ENCODE measurements around the gene MYOF.
"Not testable (repeated sequence)": the region's sequence is repeated elsewhere in the genome, so short reads cannot be mapped to it uniquely, and the experiment has no call there.

Gene MYOF

DNA sequence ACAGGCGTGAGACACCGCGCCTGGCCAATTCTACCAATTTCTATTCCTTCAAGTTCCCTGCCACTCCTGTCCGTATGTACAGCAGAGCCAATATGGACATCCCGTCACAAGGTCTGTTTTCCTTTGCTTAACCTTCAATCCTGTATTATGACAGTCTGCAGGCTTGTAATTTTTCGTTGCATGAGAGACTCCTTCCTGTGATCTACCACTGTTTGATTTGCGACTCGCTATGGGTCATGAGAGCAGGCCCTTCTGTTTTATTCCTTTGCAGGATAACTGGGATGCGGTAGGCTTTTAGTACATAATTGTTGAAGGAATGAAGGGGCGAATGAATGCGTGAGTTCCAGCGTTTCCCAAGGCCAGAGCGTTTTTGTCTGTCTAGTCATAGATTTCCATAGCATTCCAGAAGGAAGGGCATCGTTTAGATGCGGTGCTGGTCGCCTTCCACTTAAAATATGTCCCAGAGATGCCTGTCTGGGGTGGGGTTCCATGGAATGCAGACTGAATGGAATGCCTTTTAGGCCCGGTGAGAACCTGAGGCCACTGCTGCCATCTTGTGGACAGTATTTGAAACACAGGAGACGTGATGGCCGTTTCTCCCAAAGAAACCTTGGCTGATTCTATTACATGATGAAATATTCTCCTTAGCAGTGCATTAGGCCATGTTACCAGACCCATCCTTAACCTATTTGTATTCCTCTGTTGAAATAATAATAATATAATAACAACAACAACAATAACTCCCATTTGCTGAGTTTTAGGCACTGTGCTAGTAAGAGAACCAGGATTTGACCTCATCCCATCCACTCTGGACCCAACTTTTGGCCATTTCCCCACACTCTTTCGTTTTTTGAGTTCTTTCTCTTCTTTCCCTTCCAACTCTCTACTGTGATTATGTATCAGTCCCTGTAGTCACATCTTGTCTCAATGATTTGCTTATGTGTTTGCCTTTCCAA is 193.2 kb downstream of the MYOF start:
- no peak for DNase-seq

DNA sequence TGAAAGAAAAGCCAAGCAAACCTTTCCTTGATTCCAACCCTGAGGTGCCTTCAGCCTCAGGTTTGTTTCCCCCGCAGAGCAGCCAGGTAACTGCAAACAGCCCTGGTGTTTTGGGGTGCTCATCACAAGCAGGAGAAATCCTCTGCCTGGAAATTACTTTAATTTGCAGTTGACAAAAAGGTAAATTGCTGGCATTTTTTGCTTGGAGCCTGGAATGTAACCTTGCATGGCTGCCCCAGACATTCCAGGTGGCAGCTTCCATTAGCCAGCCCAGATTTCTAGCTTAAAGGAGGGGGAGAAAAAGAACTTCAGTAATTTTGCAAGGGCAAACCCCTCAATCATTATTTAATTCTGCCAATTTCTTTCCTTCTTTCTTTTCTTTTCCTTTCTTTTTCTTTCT is 194.4 kb downstream of the MYOF start:
- DNase-seq: no peak

DNA sequence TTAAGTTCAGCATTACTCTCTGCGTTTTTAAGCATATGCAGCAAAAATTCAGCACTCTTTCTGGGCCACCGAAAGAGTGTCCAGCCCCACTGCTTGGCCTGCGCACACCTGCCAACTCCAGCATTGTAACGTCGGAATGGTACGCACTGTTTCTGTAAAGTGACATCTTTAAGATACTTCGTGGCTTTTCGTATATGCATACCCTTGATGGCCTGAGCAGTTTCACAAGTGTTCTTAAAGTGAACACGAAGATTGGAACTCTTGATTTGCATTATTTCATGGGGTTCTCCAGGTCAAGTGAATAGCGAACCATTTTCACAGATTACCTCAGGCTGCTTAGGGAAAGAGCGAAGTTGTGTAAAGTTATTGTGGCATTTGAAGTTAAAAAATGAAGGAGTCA is 197.9 kb downstream of the MYOF start:
- DNase-seq: not testable (repeated sequence)

DNA sequence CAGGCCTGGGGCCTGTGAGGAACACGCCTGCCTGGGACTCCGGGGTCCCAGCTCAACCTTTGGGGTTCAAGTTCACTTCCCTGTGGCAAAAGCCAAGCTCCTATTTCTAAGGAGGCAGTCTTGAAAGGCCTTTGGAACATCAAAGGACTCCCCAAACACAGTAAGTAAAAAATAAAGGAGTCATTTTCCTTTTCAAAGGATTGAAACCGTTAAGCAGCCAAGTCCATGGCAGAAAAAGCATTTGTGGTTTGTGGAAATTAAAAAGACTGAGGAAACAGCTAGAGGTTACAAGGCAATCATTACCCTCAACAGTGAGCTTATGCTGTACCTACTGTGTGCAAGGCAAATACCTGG is 200.8 kb downstream of the MYOF start:
- no peak for DNase-seq

DNA sequence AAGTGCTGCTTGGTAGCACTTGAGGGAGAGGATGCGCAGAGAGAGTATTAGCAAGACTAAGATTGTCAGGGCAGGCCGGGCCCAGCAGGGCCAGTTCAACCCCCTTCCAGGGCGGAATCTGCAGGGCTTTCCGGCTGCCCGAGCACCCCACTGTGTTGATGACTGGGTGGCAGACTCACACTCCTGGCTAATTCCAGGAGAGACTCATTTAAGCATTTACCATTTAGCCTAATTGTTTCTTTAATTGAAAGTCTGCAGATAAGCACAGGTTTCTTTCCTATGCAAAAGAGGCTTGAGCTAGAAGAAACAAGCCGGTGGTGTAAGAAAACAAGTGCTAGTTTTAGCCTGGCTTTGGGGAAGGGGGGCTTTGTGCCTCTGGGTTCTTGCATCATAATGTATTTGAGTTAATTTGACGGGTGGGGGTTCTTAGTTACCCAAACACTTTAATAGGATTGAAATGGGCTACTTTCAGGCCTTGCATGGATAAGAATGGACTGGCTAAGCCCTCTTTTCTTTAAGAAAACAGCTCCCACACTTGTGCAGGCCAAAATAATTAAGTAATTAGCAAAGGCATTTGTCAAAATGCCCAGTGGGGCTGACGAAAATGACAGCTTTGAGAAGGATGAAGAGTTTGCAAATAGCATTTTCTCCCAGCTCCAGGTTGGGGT is 201.3 kb downstream of the MYOF start:
- DNase-seq: no peak

DNA sequence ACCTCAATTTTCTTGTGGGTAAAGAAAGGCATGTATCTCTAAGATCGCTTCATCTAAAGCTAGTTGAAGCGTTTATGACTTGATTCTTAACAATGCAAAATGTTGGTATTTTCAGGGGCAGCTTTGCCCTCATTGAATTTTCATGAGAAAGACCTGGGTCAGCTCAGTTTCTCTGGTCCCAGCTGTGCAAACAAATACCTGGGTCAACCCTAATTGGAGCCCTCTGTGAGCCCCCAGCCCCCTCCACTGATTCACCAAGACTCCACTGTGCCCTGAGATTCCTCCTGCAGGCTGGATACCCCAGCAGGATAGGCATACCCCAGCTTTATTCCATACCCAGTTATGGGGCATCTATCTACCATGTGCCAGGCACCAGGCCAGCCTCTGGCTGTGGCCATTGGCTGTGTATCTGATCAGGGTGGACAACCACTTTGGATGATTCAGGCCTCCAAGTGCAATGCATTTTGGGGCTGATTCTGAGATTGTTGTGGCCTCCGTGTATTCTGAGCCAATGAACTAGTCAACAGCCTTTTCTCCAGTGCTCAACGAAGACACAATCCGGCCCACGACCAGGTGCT is 201.9 kb downstream of the MYOF start:
- DNase-seq: no peak

DNA sequence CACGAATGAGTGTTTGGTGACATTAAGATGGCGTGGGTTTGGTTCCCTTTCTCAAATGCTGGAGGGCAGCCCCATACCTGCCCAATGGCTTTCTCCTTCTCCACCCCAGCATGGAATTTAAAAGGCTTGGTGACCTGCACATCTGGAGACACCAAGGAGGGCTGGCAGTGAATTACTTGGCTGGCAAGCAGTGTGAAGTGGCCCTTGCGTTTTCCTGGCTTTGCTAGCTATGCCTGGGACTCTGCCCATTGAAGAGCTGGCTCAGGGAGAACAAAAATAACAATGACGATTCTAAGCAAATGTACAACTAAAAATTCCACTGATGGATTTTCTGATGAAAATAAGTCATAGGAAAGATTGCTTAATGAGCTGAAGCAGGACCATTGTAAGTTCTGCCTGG is 204.8 kb downstream of the MYOF start:
- no peak for DNase-seq

DNA sequence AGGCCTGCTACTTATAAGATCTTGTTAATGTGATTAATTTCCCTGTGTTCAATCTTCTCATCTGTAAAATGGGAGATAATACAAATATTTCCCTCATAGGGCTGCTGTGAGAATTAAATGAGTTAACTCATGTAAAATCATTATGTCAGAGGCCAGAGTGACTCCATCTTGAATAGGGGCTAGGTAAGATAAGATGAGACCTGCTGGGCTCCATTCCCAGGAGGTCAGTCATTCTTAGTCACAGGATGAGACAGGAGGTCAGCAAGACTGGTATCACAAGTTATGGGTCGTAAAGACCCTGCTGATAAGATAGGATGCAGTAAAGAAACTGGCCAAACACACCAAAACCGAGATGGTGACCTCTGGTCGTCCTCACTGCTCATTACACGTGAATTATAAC is 207.7 kb downstream of the MYOF start:
- no peak for DNase-seq

DNA sequence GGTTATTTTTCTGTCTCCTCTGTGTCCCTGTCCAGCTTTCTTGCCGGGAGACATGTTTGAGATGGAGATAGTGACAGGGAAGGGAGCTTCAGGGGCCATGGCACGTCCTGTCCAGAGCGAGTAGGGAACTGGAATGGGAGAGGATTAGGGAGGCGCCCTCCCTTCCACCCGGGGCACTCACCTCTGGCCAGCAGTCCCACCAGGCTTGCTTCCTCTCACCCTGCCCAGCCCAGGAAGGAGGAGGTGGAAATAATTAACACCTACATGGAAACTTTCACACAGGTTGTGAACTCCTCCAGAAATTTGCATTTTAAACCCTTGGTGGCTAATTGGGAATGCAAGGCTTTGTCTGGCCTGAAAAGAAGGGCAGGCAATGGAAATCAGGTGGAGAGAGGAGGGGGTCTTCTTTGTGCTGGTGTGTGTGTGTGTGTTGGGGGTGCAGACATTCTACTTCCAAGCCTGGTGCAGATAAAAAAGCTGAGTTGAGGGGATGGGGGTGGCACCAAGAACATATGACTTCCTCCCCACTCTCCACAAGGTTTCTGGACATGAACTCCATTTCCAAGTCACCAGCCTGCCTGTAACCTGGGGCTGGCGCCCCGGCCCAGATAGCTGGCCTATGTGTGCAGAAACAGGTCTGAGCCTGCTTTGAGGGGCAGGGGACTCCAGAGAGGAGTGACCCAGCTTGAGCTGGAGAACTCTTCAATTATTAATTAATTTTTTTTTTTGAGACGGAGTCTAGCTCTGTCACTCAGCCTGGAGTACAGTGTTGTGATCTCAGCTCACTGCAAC is 209.1 kb downstream of the MYOF start:
- DNase-seq: no peak

DNA sequence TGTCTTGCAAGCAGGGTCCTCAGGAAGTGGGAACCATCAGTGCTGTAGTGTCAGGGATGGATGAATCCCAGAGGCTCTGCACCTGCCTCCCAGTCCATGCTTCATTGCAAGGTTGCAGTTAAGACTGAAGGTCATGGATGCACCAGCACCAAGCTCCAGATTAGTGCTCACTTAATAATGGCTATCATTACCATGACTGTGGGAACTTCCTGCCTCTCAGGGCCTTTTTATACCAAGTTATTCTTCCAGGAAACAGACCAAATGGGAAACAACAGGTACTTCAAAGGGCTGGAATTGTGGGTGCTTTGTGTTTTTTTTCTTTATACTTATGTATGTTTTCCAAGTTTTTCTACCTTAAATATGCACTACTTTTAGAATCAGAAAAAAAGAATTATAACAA is 210.8 kb downstream of the MYOF start:
- no peak for DNase-seq

DNA sequence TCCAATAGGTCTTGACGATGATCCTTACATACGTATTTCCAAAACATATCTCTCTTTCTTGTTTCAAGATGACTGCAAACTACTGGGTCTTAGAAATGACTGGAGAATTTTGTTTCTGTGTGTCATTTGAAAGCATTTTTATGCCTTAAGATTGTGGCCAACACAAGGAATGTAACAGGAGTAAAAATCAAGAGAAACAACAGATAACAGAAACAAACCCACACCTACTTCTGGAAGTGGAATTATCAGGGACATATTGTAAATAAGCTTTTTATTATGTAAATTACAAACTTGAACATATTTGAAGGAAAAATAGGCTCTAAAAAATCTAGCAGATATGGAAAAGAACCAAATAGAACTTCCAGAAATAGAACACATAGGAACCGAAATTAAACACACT is 212.9 kb downstream of the MYOF start:
- no peak for DNase-seq

DNA sequence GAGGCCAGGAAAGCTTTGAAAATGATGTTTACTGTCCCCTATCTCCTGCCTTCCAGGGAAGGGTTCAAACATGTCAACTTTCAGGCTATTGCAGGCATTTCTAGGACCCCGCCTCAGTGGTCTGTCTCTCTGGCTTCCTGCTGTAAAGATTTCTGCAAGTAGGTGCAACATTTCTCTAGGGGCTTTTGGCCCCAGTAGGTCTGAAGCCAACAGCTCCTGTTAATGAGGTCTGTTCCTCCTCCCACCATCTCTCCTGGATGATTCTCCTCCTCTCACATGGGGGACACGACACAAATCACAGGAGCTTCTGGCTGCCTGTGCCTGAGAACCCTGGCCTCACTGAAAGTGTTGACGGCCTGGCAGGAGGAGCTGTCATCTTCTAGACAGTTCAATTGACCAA is 214.1 kb downstream of the MYOF start:
- no peak for DNase-seq

DNA sequence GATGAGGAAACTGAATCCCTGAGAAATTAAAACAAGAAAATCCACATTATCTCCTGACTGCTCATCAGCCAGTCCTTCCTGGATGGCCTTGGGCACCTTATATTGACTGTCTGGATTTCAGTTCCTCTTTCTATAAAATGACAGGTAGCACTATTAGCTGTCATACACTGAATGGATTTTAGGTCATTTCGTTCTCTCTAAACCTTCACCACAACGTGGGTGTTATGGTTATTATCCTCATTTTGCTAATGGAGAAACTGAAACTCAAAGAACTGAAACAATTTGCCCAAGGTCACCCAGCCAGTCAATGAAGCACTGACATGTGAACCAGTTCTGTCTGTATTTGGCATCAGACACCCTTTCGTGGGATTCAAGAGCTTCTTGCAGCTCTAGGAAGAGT is 214.6 kb downstream of the MYOF start:
- no peak for DNase-seq

DNA sequence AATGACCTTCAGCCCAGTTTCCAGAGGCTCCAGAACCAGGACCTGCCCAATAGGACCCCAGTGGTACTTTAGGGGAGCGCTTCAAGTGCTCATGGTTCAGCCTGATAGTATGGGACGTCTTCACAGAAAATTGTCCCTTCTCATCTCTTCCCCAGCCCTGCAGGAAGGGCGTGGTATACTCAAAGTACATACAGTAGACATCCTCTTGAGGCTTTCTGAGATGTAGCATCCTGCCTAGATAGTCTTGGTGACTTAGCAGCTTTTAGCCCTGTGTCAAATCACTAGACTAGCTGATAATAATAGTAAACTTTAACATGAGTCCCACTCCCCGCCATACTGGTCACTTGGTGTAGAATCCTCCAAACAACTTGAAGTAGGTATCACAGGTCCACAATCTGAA is 215.3 kb downstream of the MYOF start:
- DNase-seq: no peak

DNA sequence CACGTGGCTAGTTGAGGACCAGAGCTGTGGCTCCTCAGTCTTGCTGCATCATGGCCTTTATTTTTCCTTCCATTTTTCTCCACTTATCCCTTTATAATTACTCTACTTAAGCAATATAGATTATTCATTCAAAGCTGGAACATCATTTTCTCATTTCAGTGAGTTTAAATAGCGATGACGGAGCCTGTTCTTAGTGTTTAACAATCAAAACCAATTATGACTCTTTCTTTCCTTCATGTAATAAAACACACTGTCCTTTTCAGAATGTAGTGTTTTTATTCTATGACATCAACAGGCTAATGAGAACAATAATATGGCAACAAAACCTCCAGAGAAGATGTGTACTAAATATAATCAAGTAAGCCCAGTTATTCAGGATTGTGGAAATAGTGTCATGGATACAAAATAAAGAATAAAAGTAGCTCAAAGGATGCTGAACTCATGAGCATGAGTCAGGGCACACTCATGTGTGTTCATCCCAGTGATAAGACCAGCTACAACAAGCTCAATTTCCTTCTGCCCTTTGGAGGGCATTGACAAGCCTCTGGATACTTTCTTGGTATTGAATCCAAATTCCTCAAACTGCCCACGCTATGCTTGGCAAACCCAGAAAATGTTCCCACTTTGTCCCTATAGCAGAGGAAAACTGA is 220.0 kb downstream of the MYOF start:
- no peak for DNase-seq

DNA sequence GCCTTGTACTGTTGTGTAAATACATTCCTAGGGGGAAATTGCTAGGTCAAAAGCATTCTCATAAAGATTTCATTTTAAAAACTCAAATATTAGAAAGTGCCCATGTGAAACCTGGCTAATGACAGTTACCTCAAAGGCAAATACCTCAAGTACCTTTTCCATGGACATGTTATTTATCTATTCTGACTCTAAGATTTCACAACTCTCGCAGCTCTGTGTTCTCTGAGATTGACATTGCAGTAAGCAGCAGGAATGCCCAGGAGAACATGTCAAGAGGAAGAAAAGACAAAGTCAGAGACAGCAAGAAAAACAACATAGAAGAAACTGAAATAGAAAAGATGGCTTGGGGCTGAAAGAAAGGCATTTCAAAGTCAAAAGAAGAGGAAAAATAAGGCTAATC is 221.0 kb downstream of the MYOF start:
- DNase-seq: no peak

DNA sequence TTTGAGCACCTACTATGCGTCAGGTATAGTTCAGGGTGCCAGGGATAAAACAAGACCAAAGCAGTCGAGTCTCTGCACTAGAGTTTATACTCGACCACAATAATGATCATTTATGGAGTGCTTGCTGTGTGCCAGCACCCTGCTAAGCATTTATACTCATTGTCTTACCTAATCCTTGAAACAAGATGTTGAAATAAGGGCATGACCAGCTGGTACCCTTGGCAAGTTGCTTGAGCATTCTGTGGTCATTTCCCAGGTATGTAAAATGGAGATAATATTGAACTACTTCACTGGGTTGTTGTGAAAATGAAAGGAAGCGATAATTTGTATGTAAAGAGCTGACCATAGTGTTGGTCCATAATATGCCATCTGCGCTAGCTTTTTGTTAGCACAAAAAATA is 223.0 kb downstream of the MYOF start:
- DNase-seq: no peak
